Activated CD4-positive, alpha-beta T cell treated with anti-CD3 and anti-CD28 coated beads, Interleukin-2, amount 50 U/mL, for 1 hour (primary cell): ENCODE measurements around the gene GPR89B.
"Not testable (repeated sequence)": the region's sequence is repeated elsewhere in the genome, so short reads cannot be mapped to it uniquely, and the experiment has no call there.

ENCODE experiments used
- DNase-seq: peaks from one replicate; pipeline ENCODE4 v3.0.0-alpha.2; 2020

GPR89B gene

DNA sequence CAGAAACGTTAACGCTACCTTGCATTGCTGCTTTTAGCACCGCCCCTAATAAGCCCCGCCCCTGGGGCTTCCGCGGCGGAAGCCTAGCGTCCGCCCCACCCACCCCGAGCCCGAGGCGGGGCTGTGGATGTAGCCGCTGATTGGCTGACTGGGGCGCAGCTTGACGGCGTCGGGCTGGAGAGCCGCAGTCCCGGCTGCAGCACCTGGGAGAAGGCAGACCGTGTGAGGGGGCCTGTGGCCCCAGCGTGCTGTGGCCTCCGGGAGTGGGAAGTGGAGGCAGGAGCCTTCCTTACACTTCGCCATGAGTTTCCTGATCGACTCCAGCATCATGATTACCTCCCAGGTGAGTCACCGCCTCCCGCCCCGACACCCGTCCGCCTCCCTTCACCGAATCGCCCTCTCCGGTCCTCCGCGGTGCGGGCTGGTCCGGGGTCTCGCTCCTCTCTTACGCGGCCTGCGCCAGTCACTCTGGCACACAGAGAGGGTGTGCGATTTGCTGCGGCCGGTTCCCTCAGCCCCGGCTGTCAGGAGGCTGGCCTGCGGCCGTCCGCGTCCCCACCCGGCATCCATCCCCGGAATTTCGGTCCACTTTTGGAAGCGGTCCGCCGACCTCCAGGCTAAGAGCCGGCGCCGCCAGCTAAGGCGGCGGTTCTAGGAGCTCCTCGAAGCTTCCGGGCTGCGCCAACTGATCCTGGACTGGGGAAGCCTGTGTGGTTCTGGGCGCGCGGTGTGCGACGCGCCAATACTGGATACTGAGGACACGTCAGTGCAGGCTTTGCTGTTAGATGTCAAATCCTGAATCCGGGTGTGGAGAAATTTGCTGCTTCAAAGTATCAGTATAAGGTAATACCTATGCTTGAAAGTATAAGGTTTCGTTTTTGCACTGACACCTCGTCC, at the start of gene GPR89B:
GPR89B (plus strand) TSS at position 185 of the 897 bp plus-strand sequence; CDS start at position 302, 117 bp downstream.
- peak; percentile 88 for DNase-seq

DNA sequence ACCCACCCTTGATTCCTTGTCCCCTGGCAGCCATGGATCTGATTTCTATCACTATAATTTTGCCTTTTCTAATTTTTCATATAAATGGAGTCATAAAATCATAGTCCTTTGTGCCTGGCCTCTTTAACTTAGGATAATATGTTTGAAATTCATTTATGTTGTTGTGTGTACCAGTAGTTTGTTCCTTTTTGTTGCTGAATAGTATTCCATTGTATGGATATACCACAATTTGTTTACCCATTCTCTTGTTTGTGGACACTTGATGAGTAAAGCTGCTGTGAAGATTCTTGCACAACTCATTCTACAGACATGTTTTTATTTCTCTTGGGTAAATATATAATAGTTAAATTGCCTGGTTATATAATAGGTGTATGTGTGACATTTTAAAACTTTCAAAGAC, 48.3 kb upstream of the GPR89B start:
- no peak for DNase-seq

DNA sequence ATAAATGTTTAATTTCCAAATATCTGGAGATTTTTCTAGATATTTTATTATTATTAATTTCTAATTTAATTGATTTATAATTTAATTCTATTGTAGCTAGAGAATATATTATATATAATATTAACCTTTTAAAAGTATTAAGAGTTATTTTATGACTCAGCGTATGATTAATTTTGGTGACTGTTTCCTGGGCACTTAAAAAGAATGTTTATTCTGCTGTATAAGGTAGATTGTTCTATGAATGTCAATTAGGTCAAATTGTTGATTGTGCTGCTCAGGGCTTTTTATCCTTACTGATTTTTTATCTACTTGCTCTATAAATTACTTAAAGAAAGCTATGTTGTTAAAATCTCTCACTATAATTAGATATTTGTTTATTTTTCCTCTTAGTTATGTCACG, 45.7 kb upstream of the GPR89B start:
- no peak for DNase-seq

DNA sequence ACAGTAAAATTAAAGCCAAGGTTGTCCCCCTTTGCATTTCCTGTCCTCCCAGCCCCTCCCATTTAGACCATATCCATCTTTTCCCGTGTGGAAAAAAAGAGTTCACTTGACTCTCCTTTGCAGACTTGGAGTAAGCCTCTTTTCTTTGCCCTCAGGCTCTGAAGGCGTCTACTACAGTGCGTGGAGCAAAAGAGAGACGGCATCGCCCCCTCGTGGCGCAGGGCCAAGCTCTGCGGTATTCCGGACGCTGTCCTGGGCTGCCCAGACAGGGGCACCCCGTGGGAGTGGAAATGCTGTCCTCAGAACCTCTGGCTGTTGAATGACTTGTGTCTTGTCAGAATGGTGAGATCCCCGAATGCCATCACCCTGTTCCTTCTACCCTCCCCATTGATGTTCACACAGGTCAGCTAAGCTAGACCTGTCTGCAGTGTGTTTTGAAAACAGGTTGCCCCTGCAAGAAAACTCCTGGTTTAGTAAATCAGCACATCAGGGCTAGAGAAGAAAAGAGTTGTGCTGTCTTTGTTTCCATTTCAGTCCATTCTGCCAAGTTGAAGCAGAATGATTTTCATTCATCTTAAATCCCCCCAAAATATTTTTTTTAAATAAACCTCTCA, 37.9 kb upstream of the GPR89B start:
- DNase-seq, result peak; percentile 59

DNA sequence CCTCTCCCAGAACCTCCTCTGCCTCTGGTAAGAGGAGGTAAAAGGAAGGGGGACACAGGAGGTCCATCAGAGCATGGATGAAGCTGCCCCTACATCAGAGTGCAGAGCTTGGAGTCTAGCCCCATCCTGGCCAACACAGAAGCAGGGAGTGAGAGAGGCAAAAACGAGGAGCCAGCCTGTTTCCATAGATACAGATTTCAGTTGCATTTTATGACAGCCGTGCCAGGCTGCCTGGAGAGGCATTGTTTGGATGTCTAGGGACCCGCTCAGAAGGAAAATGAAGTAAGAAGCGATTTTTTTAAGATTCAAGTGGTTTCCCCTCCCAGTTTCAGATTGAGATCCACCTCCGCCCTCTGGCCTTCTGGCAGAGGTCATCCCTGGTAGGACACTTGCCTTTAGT, 37.1 kb upstream of the GPR89B start:
- no peak for DNase-seq

DNA sequence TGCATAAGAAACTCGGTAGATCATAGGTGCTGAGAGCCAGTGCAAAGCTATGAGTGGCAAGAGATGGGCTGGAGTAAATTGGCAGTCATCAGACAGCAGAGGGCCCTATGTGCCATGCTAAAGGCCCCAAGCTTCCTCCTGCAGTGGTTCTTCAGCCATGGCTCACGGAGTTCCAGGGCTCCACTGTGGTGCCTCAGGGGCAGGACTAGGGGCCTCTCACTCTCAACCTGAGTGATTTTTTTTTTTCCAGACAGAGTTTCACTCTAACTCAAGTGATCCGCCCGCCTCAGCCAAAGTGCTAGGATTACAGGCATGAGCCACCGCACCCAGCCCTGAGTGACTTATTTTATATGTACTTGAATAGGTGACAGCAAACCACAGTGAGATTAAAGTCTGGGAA, 36.0 kb upstream of the GPR89B start:
- no peak for DNase-seq

DNA sequence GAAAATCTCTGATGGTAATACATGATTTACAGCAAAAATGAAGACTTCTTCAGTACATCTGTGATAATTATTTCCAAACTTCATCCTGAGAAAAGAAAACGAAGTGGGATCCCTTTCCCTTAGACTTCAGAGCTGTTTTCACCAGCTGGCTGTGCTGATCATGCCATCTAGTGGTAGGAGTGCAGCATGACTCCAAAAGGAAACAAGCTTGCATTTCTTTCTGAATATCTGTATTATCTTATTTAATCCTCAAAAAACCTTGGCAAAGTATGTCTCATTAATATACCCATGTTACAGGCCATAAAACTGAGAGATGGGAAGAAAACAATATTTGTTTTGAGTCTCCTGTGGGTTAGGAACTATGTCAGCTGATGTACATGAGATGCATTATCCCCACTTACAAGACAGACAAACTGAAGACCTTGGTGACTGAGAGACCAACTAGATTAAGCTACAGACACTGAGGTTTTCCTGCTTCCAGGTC, 35.4 kb upstream of the GPR89B start:
- peak; percentile 30 for DNase-seq

DNA sequence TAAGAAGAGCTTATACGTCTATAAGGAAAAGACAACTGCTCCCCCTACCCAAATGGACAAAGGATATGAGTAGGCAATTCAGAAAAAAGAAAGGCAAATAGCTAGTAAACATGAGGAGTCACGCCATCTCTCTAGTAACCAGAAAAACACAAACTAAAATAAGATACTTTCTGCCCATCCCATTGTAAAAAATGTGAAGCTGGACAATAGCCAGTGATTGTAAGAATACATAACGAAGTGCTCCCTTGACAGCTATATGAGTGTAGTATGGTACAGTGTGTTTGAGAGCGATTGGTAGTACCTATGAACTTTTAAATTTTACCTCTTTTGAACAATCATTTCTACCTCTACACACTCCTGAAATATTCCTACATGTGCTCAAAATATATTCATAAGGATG, 33.1 kb upstream of the GPR89B start:
- no peak for DNase-seq

DNA sequence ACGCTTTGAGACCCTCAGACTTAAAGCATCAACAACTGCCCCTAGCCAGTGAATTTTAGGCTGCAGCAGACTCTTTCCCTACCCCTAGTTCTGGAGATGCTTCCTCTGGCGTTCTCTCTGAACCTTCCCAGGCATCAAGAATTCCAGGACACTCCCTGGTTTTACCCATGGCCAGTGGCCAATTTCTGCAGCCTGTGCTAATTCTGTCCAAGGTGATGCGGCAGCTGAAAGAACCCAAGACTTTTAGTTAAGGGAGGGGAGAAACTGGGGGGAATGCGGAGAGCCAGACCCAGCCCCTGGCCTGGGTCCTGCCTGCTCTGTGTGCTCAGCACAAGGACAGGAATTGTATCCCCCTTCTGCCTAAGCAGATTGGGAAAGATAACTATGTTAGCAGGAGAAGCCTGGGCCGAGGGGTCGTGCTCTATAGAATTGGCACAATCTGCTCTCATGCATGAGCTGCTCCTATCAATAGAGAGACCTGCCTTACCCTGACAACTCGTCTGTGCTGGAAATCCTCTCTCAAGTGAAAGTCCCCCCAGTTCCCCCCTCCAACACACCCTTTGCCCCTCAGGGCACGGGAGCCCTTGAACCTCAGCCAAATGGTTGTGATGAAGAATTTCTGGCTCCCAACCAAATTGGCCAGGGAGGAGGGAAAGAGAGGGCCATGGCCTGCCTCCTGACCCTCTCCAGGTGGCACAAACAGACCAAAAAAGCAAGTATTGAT, 31.0 kb upstream of the GPR89B start:
- DNase-seq, result no peak

DNA sequence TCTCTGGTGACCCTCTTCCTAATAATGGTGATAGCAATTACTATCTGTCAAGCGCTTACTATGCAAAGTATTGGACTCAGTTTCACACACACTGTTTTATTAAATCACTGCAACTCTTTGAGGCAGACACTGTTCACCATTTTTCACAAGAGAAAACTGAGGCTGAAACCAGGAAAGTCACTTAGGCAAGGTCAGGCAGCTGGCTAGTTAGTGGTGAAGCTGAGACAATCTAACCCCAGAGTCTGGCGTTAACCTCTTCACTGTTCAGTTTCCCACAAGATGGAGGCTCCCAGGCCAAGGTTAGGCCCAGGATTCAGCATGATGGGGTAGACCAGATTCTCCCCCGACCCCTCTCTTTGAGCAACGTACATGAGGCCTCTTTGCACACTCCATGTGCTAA, 30.4 kb upstream of the GPR89B start:
- no peak for DNase-seq

DNA sequence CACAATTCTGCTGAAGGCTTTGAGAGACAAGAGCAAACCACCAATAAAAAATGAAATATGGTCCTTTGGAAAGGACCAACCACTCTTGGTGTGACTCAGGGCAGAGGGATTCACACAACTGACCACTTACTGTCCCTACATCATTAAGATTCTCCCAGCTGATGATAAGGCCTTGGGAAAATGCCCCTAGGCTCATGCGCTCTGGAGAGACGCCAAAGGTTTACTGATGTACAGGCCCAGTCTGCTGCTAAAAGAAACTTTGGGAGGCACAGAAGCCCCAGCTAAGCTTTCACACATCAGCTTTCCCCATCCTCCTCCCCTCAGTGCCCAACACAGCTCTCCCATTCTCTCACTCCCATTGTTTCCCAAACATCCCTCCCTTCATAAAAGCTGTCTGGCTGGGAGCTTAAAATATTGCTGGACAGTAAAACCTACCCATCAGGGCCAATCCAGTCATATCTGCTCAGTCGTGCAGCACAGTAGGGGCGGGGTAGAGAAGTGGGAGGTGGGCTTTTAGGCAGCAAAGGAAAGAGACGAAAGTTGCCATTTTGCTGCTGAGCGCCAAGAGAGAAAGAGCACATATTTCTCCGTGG, 25.9 kb upstream of the GPR89B start, which contains the start of gene GJA8:
GJA8 (plus strand) TSS at position 543 of the 593 bp plus-strand sequence. CDS start 5,161 bp downstream, outside the sequence.
- DNase-seq, result no peak

DNA sequence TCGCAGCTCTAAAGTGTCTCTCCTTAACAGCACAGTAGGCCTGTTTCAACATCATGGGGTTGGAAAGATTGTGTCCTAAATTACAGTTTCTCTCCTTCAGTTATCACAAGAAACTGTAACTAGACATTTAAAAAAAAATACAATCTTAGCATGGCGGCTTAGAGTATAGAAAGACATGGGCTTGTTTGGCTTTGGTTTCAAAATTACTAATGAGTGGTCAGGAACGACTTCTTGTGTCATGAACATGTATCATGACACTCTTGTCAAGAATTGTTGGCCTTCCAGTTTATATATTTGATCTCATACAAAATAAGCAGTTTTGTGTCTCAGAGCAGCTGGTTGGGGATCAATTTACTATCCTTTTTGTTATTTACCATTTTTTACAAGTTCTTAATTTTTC, 23.5 kb upstream of the GPR89B start:
- DNase-seq, result no peak

DNA sequence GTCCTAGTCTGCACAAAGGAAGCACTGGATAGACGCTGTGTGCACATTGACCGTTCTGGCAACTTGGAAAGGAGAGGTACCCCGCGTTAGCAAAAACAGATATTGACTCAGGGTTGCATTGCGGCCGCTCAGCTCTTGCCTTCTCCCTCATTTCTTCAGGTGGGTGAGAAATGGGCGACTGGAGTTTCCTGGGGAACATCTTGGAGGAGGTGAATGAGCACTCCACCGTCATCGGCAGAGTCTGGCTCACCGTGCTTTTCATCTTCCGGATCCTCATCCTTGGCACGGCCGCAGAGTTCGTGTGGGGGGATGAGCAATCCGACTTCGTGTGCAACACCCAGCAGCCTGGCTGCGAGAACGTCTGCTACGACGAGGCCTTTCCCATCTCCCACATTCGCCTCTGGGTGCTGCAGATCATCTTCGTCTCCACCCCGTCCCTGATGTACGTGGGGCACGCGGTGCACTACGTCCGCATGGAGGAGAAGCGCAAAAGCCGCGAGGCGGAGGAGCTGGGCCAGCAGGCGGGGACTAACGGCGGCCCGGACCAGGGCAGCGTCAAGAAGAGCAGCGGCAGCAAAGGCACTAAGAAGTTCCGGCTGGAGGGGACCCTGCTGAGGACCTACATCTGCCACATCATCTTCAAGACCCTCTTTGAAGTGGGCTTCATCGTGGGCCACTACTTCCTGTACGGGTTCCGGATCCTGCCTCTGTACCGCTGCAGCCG, 20.3 kb upstream of the GPR89B start:
- DNase-seq, result no peak

DNA sequence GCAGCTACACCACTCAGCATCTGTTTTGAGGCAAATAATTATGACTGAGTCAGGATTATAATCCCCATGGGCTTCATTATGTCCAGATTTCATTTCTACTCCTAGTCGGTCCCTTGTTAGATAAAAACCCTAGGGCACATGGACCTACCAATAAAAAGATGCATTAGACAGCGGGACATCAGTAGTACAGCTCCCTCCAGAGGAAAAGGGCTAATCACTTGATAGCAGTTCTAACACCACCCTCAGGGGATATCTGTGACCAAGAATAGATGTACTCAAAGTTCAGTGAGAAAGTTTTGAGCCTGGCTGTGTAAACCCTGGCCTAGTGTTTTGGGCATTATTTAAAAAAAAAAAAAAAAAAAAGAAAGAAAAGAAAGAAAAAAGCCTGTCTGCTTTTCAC, 15.7 kb upstream of the GPR89B start:
- no peak for DNase-seq

DNA sequence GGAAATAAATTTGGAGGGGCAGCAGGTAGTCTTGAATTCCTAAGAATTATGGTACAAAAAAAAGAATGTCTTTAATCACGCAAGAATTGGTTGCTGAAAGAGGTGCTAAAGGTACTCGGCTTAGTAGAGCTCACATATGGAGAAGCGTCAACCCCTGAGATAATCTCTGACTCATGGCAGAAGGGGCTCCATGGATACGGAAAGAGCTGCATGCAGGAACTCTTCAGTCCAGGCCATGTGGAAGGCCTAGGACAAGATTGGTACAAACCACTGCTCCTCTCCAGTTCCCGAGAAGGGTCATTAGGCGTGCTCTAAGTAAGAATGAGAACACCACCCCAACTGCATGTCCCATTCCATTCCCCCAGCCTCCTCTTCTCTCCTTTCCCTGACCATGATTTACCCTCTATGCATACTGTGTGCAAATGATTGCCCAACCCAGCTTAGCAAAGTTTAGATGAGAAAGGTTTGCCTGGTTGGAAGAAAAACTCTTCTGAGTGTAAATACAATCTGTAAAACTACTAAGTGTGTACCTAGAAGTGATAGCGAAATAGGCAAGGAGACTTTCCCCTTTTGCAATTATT, 14.8 kb upstream of the GPR89B start:
- DNase-seq, result no peak

DNA sequence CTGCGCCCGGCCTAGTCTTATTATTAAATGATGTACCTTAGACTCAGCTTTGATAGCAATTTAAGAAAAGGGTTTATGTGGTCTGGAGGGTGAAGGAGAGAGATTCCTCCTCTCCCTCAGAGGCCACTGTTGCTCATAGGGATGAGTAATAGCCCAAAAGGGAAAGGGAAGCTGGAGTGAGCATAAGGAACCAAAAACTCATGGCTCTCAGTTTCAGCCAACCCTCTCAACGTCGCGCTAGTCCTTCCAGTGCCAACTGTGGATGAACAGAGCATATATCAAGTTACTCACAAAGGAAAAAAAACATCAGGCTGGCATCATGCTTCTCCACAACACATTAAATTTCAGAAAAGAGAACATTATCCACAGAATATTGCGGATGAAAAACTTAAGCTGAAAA, 8.3 kb upstream of the GPR89B start:
- DNase-seq, result no peak

DNA sequence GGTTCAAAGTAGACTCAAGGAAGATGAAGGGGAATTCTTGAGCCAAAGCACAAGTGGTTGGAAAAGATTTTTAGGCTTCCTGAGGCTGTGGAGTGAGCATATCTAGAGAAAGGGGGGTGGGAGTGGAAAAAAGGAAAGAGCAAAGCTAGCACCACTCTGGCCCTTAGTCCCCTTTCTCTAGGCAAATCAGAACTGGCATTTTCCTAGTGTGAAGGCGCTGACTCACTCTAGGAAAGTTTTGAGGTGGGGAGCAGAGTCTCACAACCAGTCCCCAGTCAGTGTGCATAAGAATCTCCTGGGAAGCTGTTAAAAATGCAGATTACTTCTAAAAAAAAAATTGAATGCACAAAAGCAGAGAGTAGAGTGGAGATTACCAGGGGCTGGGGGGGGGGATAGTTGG, 3.4 kb upstream of the GPR89B start:
- DNase-seq, result no peak

DNA sequence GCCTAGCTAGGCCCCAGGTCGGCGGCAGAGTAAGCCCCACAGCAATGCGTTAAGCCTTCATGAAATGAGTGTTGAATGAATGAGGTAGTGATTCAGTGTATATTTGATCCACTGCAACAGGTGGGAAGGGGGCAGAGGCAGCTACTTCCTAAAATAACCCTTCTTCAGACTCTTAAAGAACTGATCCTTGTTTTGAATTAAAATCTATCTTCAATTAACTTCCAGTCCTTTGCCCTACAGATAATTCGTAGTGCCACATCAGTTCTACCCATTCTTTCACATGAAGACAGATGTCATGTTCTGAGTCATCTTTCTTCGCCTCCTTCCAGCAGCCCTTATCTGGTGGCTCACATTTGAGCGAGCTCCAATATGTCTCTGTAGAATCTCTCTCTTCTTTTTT, 1.0 kb upstream of the GPR89B start:
- DNase-seq, result not testable (repeated sequence)

DNA sequence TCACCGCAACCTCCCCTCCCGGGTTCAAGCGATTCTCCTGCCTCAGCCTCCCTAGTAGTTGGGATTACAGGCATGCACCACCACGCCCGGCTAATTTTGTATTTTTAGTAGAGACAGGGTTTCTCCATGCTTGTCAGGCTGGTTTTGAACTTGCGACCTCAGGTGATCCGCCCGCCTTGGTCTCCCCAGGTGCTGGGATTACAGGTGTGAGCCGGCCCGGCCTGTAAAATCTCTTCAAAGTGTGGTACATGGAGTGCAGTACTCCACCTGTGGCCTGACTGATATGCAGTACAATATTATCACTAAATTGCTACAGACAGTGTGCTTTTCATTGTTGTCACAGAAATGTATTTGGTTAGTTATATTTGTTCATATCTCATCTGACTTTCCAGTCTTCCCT, 531 bp upstream of the GPR89B start:
- not testable (repeated sequence) for DNase-seq

DNA sequence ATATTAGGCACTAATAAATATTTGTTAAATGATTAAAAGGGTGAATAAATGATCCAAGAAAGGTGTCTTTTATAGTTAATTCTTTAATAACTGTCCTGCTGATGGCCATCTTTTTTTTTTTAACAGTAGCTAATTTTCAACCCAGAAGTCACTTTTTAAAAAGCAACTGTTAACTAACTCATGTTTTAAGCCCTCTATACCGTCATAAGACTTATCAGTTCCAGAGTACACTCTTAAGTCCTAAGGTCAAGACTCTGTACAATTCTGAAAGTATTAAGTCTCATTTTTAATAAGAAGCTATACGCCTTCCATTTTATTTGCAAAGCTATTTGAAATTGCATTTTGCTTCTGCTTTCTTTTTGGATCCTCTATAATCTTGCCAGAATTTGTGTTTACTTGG, 2.9 kb downstream of the GPR89B start:
- not testable (repeated sequence) for DNase-seq

DNA sequence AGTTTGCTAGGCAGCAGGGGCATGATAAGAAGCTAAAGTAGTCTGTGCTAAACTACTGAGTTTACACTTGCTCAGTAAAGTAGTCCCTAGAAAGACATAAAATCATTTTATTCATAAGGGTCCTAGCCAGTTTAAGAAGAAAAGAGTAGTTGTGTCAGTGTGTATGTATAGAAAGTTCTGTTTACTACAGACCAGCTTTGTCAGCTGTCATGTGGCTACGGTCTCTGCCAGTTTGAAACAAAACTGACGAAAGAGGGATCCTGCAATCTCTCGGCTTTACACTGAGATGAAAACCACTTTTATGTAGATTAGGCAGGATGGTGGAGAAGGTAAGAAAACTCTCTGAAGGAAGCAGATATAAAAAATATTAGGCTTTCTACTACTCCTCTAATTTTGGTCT, 7.1 kb downstream of the GPR89B start:
- DNase-seq, result not testable (repeated sequence)

DNA sequence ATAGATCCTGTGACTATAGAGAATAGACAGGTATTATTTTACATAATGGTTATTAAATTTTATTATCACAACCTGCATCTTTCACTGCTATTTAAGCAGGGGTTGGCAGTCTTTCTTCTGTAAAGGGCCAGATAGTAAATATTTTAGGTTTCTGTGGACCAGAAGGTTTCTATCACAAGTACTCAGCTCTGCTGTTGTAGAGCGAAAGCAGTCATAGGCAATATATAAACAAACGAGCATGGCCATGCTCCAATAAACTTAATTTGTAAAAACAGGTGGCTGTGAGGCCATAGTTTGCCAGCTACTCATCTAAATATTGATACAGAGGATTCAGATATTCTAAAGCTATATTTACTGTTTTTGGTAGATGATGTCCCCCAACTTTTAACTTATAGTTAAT, 12.2 kb downstream of the GPR89B start:
- DNase-seq, result not testable (repeated sequence)
